HG03469 (cell line): Measurements from ENCODE around the gene GJB3.
"Not testable (repeated sequence)": the region's sequence is repeated elsewhere in the genome, so short reads cannot be mapped to it uniquely, and the experiment has no call there.

Experiments used
- ATAC-seq: cut with Tn5 transposase; IDR thresholded peaks from one replicate; pipeline ENCODE4 v1.9.1; 2021; ENCODE audit warnings: mild to moderate bottlenecking, moderate library complexity, moderate number of reproducible peaks; ENCODE audit not compliant: unreplicated experiment

The GJB3 gene

DNA sequence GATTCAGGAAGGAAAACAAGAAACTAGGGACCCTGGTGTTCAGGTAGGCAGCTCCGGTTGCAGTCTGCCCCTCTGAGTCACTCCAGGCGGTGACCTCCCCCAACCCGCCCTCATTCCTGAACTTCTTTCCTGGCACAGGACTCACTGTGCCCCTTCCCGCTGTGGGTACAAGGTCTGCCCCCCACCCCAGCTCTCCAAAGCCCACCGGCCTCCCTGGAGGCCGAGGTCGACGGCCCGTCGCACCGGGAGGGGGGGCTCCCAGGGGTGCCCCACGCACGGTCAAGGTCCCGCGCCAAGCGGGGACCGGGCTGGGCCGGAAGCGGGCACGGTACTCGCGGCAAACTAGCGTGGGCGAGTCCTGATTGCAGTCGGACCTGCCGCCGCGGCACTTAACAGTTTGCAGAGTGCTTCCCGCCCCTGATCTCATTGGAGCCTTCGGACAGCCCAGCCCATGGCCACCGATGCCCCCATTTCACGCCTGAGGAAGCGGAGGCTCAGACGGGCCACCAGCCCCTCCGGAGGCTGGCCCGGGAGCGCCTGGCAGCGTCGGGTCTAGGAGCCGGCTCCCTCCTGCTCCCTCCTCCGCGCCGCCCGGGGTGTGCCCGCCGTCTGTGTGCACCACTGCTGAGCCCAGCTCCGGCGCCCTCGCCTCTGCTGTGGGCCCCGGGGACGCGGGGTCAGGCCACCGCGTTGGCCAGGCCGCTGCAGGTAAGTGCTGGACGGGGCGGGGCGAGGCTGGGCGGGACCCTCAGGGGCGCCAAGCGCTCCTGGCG, at the start of gene GJB3:
Gene GJB3, plus strand, starts transcription at position 144 of the 773 bp plus-strand sequence. CDS start 3,549 bp downstream, outside the sequence.
- ATAC-seq: no peak

DNA sequence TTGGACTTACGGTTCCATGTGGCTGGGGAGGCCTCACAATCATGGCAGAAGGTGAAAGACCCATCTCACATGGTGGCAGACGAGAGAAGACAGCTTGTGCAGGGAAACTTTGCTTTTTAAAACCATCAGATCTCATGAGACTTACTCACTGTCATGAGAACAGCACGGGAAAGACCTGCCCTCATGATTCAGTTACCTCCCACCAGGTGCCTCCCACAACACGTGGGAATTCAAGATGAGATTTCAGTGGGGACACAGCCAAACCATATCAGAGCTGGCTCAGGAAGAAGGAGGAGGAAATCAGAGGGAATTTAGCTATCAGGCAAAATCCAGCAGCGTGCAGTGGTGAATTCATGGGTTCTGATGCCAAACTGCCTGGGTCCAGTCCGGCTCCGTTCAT, 48.2 kb upstream of the GJB3 start:
- not testable (repeated sequence) for ATAC-seq

DNA sequence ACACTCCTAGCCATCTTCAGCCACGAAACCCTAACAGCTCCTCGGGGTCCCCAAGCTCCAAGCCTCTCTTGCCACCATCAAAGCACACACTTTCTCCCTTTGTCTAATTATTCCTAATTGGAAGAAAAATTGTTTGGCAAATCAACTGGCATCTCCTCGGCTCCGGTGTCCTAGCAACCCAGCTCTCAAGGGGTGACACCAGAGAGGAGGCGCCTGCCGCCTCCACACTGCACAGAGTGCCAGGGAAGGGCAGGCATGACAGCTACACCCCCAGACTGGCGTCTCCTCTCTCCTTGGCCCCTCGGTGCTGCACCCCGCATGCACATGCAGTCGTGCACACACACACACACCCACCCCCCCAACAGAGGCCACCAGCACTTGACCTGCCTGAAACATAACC, 44.3 kb upstream of the GJB3 start:
- ATAC-seq: no peak

DNA sequence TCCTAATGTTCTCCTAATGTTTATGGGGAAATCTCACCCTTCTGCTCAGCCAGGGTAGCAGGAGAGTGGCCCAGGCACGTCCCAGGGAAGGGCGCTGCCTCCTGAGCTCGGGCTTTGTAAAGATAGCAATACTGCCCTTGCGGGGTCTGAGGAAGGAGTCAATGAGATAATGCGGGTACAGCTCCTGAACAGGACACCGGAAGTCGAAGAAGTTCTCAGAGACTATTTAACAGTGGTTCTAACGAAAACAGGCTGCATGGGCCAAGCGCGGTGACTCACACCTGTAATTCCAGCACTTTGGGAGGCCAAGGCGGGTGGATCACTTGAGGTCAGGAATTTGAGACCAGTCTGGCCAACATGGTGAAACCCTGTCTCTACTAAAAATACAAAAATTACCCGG, 43.8 kb upstream of the GJB3 start:
- not testable (repeated sequence) for ATAC-seq

DNA sequence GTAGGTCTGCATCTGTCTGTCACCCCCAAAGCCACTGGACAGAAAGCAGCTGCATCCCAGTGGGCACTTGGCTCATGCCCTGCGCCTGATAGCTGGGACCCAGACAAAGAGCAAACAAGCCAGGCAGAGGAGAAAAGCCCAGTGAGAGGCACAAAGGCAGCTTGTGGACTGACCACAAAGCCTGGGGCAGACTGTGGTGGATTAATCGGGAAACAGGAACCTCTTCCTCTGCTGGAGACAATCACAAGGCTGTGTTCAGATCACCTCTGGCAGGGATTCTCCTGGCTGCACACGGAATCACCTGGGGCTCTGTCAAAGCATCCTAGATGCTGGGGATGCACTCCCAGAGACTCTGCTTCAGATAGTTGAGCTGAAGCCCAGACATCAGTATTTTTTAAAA, 41.4 kb upstream of the GJB3 start:
- ATAC-seq: no peak

DNA sequence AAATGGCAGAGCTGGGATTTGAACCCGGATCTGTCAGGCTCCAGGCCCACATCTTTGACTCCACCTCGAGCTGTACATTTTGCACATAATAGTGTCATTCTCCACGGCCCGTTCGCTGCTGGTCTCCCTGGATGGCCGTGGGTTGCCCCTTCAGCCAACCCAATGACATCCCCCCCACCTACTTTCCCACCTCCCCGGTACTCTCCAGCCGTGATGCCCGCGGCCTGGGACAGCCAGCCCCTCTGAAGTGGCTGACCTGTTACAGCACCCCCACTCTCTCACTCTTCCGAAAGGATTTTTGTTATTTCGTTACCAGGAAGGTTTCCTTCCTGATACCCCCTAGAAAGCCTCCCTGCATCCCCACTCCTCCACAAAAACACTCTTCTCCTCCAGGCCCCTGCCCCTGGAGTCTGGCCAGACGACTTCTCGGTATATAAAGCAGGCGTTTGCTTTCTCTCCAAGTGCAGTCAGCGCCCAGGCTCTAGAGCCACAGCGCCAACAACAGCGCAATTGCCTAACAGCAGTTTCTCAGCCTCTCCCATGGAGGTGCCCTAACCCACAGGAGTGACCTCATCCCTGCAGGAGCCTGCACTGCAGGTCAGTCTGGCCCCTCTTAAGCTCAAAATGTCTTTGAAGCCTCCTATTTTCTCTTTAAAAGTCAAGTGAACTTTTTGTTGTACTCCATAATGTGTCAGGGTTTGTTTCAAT, 40.7 kb upstream of the GJB3 start:
- no peak for ATAC-seq

DNA sequence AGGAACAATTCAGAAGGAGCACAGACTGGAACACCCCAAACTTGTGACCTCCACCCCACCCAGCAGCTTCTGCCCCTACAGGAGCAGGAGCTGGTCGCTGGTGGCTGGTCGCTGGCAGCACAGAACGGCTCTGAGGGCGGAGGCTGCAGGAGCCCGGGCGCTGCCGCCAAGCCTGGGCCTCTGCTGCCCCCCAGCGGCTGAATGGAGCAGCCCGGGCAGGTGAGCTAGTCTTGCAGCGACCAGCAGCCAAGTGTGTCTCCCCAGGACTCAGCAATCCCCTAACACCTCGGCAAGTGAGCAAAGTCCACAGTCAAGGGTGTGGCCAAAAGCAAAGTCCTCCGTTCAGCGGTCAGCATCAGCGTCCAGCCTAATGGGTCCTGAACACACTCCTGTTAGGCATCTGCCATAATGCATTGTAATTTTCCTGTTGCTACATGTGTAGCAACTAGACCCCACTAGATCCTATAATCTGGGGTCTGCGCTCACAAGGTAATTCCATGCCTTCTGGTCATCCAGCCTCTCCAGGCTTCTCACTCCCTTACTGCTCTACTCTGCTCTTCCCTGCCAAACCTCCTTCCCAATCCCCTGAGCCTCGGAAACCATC, 38.2 kb upstream of the GJB3 start:
- no peak for ATAC-seq

DNA sequence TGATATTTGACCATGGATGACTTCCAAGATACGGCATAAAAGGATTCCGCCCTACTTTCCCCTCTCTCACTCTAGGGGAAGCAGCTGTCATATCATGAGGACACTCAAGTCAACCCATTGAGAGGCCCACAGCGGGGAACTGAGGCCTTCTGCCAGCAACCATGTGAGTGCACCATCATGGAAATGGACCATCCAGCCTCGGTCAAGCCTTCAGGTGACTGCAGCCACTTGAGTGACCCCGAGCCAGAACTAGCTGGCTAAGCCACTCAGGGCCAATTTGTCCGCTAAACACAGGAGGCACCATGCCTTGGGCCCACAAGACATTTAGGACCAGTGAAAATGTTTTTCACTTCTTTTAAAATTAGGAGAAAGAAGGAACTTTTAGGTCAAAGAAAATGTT, 37.2 kb upstream of the GJB3 start:
- ATAC-seq: no peak

DNA sequence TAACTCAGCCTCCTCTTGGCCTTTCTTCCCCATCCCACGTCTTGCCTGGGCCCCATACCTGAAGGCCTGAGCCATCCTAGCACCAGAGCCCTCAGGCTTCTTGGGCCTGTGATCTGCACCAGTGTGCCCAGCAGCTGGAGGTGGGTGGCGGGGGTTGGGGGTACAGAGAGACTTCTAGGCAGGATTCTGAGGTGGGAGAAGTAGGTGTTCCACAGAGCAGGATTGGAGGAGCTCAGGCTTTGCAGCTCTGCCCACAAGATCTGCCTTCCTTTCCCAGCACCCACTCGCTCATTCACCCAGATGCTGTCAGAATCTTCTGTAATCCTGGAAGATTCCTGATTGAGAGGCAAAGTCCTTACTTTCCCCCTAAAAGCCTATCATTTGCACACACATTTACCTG, 36.2 kb upstream of the GJB3 start:
- no peak for ATAC-seq

DNA sequence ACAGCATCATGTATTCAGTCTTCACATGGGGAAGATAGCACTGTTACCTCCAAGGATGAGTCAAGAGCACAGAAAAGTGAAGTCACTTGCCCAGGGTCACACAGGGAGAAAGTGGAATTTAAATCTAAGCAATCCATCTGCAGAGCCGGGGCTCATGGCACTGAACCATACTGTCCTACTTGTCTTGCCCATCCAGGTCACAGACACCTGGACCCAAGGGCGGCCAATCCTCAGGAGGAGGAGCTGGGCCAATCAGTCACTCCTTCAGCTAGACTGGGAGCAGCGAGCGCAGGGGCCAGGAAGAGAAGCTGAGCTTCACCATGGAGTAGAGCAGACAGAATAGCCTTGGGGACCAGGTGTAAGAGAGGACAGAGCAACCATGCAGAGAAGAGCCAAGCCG, 35.3 kb upstream of the GJB3 start:
- ATAC-seq: no peak

DNA sequence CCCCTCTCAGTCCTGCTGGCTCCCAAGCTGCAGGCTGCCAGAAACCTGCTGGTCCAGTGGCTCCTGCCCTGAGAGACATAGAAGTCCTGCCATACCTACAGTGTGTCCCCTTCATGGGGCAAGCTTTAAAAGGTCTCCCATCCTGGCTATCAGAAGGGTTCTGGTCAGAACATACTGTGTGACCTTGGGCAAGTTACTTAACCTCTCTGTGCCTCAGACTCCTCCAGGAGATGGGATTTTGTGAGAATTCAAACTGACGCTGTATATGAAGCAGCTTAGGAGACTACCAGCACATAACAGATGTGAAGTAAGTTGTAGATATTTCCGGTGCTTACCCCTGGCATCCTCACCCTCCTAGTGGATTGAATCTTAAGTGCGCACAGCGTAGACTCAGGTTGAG, 34.9 kb upstream of the GJB3 start:
- no peak for ATAC-seq

DNA sequence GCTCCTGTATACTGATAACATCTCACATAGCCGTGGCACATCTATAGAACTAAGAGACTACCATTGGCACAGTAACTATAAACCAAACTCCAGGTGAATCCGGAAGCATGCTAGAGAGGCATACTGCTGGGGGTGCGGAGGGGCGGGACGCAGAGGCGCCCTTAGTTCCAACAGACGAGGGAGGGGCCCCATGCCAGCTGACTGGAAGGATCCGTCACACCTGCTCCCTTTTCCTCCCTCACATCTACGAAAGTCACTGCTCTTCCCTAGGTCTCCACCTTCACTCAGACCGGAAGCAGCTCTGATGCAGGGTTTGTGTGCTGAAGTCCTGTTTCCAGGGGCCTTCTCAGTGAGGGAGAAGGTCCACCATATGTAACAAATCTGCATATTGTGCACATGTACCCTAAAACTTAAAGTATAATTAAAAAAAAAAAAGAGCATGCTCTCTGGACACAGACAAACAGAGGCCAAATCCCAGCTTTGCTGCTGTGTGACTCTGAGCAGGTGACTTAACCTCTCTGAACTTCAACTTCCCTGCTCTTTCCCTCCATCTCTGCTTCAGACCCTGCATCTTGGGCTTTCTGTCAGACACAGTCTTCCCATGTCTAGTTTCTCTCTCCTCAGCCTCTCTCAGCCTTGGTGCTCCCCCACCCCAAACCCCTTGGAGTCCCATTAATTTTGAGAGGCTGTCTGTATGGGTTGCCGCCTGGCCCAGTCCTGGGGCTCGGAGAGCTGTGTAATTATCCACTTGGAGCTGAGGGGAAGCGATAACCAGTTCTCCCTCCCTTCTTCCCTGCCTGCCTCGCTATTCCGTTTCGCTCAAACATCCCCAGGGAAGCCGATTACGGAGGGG, 34.0 kb upstream of the GJB3 start:
- no peak for ATAC-seq

DNA sequence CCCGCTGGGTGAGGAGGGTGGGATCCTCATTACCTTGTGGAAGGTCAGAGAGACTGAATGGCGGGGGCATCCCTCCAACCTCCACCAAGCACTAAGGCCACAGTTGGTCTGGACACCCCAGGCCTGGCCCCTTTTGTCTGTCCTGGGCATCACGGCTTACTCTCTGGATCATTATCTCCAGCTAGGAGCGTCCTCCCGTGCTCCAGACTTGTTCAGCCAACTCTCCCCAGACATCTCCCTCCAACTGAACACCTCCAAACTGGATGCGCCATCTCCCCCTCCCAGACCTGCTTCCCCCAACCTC, 33.4 kb upstream of the GJB3 start:
- no peak for ATAC-seq

DNA sequence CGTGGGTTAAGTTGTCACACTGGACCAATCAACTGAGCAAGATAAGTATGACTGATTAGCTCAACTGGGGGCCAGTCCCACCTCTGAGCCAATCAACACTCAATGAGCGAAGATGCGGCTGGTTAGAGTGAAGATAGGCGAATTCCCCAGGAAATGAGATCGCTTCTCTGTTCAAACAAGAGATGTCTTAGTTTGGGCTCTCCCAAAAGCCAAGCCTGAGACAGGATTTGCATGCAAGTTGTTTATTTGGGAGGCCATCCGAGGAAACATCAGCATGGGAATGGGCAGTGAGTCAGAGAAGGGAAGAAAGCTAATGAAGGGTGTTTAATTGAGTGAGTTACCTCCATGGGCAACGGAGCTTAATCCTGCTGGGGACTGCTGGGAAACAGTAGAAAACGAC, 31.0 kb upstream of the GJB3 start:
- ATAC-seq: no peak

DNA sequence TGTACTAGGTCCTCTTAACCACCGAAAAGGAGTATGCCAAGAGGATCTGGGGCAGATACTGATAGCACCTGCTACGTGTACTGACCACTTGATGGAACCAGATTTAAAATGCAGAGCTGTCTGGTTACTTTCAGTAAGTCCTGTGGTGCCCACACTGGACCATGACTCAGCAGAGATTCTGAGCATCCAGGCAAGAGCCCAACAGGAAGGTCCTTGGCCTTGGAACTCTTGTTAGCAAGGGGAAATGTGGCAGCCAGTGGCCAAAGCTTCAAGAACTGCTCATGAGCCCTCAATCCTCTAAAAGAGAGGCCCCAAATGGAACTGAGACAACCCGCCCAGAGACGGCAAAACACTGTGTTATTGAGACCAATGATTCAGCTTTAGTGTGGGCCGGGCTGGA, 30.4 kb upstream of the GJB3 start:
- no peak for ATAC-seq

DNA sequence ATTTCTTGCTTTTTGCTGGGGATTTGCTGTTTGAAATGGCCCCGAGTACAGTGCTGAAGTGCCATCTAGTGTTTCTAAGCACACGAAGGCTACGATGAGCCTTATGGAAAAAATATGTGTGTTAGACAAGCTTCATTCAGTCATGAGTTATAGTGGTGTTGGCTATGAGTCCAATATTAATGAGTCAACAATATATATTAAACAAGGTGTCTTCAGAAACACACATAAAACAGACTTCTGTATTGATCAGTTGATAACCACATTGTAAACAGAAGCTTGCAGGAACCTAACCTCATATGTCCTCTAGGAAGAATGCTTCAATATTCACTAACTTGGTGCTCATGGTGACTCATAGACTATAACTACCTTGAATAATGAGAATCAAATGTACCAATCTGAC, 27.9 kb upstream of the GJB3 start:
- no peak for ATAC-seq

DNA sequence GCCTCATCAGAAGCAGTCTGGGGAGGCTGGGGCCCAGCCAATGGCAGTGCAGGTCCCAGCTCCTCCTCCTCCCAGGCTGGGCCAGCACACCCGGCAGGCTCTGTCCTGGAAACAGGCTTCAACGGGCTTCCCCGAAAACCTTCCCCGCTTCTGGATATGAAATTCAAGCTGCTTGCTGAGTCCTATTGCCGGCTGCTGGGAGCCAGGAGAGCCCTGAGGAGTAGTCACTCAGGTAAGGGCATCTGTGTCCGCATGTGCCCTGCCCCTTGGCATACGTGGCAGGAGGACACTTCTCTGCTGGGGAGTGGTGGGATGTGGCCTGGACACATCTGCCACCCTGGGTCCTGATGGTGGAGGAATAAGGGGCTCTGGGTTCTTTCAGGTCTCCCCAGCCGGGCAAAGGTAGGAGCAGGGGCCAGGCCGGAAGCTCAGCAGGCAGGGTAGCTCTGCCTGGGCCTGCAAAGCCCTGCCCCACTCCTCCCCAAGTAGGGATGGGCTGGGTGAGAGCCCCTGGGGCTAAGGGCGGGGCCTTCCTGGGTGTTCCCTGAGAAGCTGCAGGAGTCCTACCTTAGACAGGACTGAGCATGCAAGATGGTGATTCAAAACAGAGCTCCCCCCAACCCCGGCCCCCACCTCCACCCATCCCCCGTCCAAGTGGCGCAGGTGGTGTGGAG, 25.9 kb upstream of the GJB3 start, which contains the start of gene GJB5:
Gene GJB5, plus strand, starts transcription at position 84 of the 674 bp plus-strand sequence. CDS start 2,284 bp downstream, outside the sequence.
- no peak for ATAC-seq

DNA sequence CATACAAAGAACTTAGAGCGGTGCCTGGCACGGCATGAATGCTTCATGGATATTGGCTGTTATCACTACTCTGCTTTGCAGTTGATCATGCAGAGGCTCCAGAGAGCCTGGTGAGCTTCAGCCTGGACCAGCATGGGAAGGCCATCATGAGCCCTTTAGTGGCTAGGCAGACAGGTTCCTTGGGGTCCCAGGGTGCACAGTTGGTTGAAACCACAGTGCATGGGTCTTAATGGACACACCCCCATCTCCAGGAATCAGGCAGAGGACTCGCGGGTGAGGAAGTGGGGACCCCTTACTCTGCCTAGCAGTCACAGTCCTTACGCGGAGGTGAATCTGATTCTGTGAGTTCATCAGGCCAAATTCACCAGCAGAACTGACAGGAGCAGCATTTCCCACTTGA, 25.1 kb upstream of the GJB3 start:
- ATAC-seq: no peak

DNA sequence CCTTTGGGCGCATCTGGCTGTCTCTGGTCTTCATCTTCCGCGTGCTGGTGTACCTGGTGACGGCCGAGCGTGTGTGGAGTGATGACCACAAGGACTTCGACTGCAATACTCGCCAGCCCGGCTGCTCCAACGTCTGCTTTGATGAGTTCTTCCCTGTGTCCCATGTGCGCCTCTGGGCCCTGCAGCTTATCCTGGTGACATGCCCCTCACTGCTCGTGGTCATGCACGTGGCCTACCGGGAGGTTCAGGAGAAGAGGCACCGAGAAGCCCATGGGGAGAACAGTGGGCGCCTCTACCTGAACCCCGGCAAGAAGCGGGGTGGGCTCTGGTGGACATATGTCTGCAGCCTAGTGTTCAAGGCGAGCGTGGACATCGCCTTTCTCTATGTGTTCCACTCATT, 23.6 kb upstream of the GJB3 start:
- ATAC-seq: no peak

DNA sequence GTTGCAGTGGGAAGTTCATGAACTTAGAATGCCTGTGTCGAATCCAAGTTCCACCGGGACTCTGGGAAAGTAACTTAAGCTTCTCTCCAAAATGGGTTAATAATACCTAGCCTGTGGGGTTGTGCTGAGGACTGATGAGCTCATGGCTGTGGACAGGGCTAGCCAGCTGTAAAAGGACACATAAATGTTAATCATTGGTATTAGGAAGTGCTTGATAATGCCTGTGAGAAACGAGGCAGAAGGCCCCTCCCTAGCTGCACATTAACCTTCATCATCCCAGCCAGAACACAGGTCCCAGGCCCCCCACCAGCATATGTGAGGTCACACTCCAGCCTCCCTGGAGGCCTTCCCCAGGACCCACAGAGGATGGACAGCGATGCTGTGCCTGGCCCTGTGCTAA, 22.3 kb upstream of the GJB3 start:
- no peak for ATAC-seq
